Testis (tissue), 3 donors: Measurements from ENCODE around the gene KDELR3. TPM values are rescaled to one million over a fixed set of nuclear protein-coding genes. Genes with fewer than 3 reads are reported as not detected.

Source experiments
- DNase-seq: peaks from one replicate; pipeline ENCODE4 v3.0.0-alpha.2; 2019
- H3K27ac ChIP-seq, 2 donors: fragments of 200-600 bp; sonication (generic); one replicate each; pipeline ENCODE4 v1.5.1; 2019
- H3K27me3 ChIP-seq: fragments of 200-600 bp; sonication (generic); one replicate; pipeline ENCODE4 v1.5.1; 2019
- H3K36me3 ChIP-seq: fragments of 200-600 bp; sonication (generic); one replicate; pipeline ENCODE4 v1.5.1; 2017; ENCODE audit warnings: low read depth; ENCODE audit errors: missing control alignments
- H3K4me1 ChIP-seq: fragments of 200-600 bp; sonication (generic); one replicate; pipeline ENCODE4 v1.5.1; 2019
- H3K4me3 ChIP-seq, 2 donors: fragments of 200-600 bp; sonication (generic); one replicate each; pipeline ENCODE4 v1.5.1; 2017 to 2019
- H3K9me3 ChIP-seq: fragments of 200-600 bp; sonication (generic); one replicate; pipeline ENCODE4 v1.5.1; 2017
- POLR2A ChIP-seq: fragments of 450-650 bp; IDR thresholded peaks from one replicate; pipeline ENCODE4 v1.6.1; 2017; ENCODE audit warnings: antibody characterized with exemption, mild to moderate bottlenecking, moderate library complexity
- WGBS, 2 donors: methylation state at CpG; one replicate each; pipeline ENCODE4 v1.1.5; 2018; 5-methylcytosine and 5-hydroxymethylcytosine counted together
- intact Hi-C: fragments of 100-400 bp; cut with DNase I; formaldehyde crosslinking; loops from one replicate; pipeline ENCODE4 v1.15.1; 2023; ENCODE audit warnings: low total_unique reads
- polyA plus RNA-seq: library from polyadenylated mRNA; stranded (reverse); fragments of 350-450 nt; fragmentation: Illumina TruSeq; extraction: RNeasy Lipid Tissue Mini Kit (QIAGEN cat#74804); gene quantifications from one replicate; pipeline ENCODE4 v1.2.3, GENCODE V29; 2014; ENCODE audit warnings: low read depth, low replicate concordance; ENCODE audit not compliant: insufficient read depth
- total RNA-seq, 2 donors: library from RNA; depleted of rRNA; stranded (reverse); fragments of >200 nt; gene quantifications; one replicate each; pipeline ENCODE4 v1.2.3, GENCODE V29; 2016
- TF ChIP-seq, protein P1 (sequence below), 3 experiments: fragments of 450-650 bp in 2 of 3; fragments of 200-600 bp in 1 of 3; sonication (generic) in 1 of 3; IDR thresholded peaks; one replicate each; pipeline ENCODE4 v1.5.1; 2016 to 2019; ENCODE audit warnings: antibody characterized with exemption in 3 of 3, mild to moderate bottlenecking in 2 of 3, moderate library complexity in 1 of 3

Gene KDELR3
- total and polyA plus RNA-seq, 3 donors from 2014 or later = 6.7 to 10.4 (median 8.6) TPM

GRCh38 chr22:38485783-38486182 is 17.9 kb downstream of the KDELR3 start:
- Histone ChIP-seq H3K27ac (no peak overlapping the region), H3K36me3 (no peaks in the 10 kb centered on the region), H3K9me3 (no peaks in the 10 kb centered on the region), H3K4me3 (no peak overlapping the region), H3K4me1 (no peaks in the 10 kb centered on the region), H3K27me3 (no peaks in the 10 kb centered on the region)
- TF ChIP-seq POLR2A = no peak
- TF ChIP-seq, protein P1, sequence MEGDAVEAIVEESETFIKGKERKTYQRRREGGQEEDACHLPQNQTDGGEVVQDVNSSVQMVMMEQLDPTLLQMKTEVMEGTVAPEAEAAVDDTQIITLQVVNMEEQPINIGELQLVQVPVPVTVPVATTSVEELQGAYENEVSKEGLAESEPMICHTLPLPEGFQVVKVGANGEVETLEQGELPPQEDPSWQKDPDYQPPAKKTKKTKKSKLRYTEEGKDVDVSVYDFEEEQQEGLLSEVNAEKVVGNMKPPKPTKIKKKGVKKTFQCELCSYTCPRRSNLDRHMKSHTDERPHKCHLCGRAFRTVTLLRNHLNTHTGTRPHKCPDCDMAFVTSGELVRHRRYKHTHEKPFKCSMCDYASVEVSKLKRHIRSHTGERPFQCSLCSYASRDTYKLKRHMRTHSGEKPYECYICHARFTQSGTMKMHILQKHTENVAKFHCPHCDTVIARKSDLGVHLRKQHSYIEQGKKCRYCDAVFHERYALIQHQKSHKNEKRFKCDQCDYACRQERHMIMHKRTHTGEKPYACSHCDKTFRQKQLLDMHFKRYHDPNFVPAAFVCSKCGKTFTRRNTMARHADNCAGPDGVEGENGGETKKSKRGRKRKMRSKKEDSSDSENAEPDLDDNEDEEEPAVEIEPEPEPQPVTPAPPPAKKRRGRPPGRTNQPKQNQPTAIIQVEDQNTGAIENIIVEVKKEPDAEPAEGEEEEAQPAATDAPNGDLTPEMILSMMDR (IDR thresholded peaks at IDR 0.05) = no peak
- intact Hi-C loops = no loop called here
- no peak for DNase-seq
- WGBS, 2 donors = 71 to 74% methylated on average over 5 of the region's 5 CpGs

DNA sequence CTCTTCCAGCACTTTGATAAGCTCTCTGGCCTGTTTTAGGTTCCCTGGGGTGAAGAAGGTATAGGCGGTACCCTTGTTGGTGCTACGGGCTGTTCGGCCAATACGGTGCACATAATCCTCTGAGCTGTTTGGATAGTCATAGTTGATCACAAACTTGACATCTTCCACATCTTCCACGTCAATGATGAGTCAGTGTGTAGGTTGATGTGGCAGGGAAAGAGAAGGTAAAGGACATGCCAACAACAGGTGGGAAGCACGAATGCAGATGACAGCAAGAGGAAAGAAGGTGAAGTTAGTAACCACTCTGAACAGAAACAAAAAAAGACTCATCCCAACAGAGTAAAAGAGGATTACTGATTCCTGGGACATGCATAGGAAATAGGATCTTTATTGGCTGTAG is 20.1 kb downstream of the KDELR3 start:
- Histone ChIP-seq H3K4me3 (no peak overlapping the region), H3K9me3 (no peaks in the 10 kb centered on the region), H3K4me1 (no peaks in the 10 kb centered on the region), H3K27ac (no peak overlapping the region), H3K27me3 (no peaks in the 10 kb centered on the region), H3K36me3 (no peaks in the 10 kb centered on the region)
- TF ChIP-seq, protein P1 (IDR thresholded peaks at IDR 0.05) = no peak
- TF ChIP-seq POLR2A = no peak
- intact Hi-C loops = no loop called here
- WGBS, 2 donors = 85 to 92% methylated on average over 6 of the region's 6 CpGs
- no peak for DNase-seq

DNA sequence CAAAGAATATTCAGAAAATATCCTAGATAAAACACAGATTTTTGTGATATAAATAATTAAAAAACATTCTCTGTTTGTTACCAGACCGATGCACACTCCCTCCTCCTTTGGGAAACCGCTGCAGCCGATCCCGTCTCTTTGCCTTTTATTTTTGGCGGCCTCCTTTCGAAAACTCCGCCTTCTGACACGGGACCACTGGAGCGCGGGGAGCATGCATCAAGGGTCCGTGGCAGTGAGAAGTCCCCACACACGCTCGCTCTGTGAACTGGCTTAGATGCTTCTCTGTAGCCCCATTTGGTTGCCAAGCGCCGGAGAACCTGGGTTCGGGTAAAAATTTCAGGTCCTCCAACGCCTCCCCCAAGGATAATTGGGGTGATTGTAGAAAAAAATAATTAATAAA is 21.2 kb downstream of the KDELR3 start:
- Histone ChIP-seq H3K36me3 (no peaks in the 10 kb centered on the region), H3K9me3 (no peaks in the 10 kb centered on the region), H3K4me3 (no peak overlapping the region), H3K27ac (no peak overlapping the region), H3K4me1 (no peaks in the 10 kb centered on the region), H3K27me3 (no peaks in the 10 kb centered on the region)
- 90 to 93% methylated on average over 17 of the region's 17 CpGs for WGBS, 2 donors
- DNase-seq = no peak
- intact Hi-C loops = no loop called here
- TF ChIP-seq, protein P1 (IDR thresholded peaks at IDR 0.05) = no peak
- no peak for TF ChIP-seq POLR2A

- Histone ChIP-seq H3K9me3 (no peaks in the 10 kb centered on the region), H3K27me3 (no peaks in the 10 kb centered on the region), H3K36me3 (no peaks in the 10 kb centered on the region), H3K4me1 (no peaks in the 10 kb centered on the region), H3K4me3 (no peak overlapping the region), H3K27ac (peak overlapping the region in 1 of 2 donors; percentile 12)
- 78 to 90% methylated on average over 7 of the region's 7 CpGs for whole genome bisulfite sequencing, 2 donors
- no peak for TF ChIP-seq POLR2A
- TF ChIP-seq, protein P1 (IDR thresholded peaks at IDR 0.05) = no peak
- no peak for DNase-seq
- intact Hi-C loops = no loop called here
Measured at GRCh38 chr22:38489561-38490145, 21.8 kb downstream of the KDELR3 start.

GRCh38 chr22:38490475-38490874 is 22.6 kb downstream of the KDELR3 start:
- Histone ChIP-seq H3K36me3 (no peaks in the 10 kb centered on the region), H3K9me3 (no peaks in the 10 kb centered on the region), H3K4me3 (no peak overlapping the region), H3K4me1 (no peaks in the 10 kb centered on the region), H3K27ac (no peak overlapping the region), H3K27me3 (no peaks in the 10 kb centered on the region)
- intact Hi-C loops = no loop called here
- 72 to 75% methylated on average over 2 of the region's 2 CpGs for WGBS, 2 donors
- DNase-seq = no peak
- TF ChIP-seq, protein P1 (IDR thresholded peaks at IDR 0.05) = no peak
- no peak for TF ChIP-seq POLR2A
